Left renal pelvis (tissue), 4 donors: ENCODE data around the gene TNIP1. TPM values are rescaled to one million over a fixed set of nuclear protein-coding genes. Genes with fewer than 3 reads are reported as not detected.

Experiments
- polyA plus RNA-seq, 4 donors: library from polyadenylated mRNA; unstranded; fragments of 120-200 nt; gene quantifications; one replicate each; pipeline ENCODE4 v1.2.1, GENCODE V29; 2013; ENCODE audit not compliant: insufficient read length in 4 of 4

TNIP1 gene
- polyA plus RNA-seq, 4 donors: 47.0 to 75.2 (median 68.8) TPM

Other genes starting within 250 kb of the TNIP1 start
- 1 to 10 TPM in 1 of 4 donors, under 1 TPM in 3; 0.31 to 1.3 (median 0.73) TPM for gene IRGM, start 234.5 kb downstream of the TNIP1 start, polyA plus RNA-seq
- 10 to 100 TPM; 32.5 to 54.1 (median 39.7) TPM for gene ZNF300, start 176.1 kb downstream of the TNIP1 start, polyA plus RNA-seq
- 1,000 to 10,000 TPM in 2 of 4 donors, 100 to 1,000 TPM in 1, 10 to 100 TPM in 1; 34.7 to 1,370 (median 954) TPM for gene GPX3, start 60.4 kb downstream of the TNIP1 start, polyA plus RNA-seq
- gene ANXA6, start 76.7 kb upstream of the TNIP1 start, polyA plus RNA-seq: 100 to 1,000 TPM; 131 to 244 (median 143) TPM
- 1 to 10 TPM; 3.5 to 5.3 (median 4.9) TPM for gene CCDC69, start 143.1 kb upstream of the TNIP1 start, polyA plus RNA-seq
- 10 to 100 TPM; 30.3 to 44.2 (median 31.7) TPM for gene GM2A, start 172.2 kb upstream of the TNIP1 start, polyA plus RNA-seq
- gene SLC36A3, start 222.7 kb upstream of the TNIP1 start, polyA plus RNA-seq: not detected